HFF-Myc (cell line): Measurements from ENCODE around the gene RRAS2.
"Not testable (repeated sequence)": the region's sequence is repeated elsewhere in the genome, so short reads cannot be mapped to it uniquely, and the experiment has no call there.

Experiments
- DNase-seq: peaks from one replicate; pipeline ENCODE4 v3.0.0-alpha.2; 2011; ENCODE audit warnings: low read depth; ENCODE audit errors: extremely low read depth
- H3K4me3 ChIP-seq: replicated peaks from 2 replicates; pipeline ENCODE4 v1.5.1; 2011; ENCODE audit warnings: low read depth, mild to moderate bottlenecking, control low read depth, low read length
- CTCF ChIP-seq: IDR thresholded peaks from 2 replicates; pipeline ENCODE4 v1.5.1; 2012; ENCODE audit warnings: mild to moderate bottlenecking, low read depth, low read length, control low read depth; ENCODE audit errors: missing control alignments

The RRAS2 gene

GRCh38 chr11:14360976-14361375 is 2.0 kb upstream of the RRAS2 start:
- H3K4me3 ChIP-seq, result no peak overlapping the region
- TF ChIP-seq CTCF, result no peak
- DNase-seq, result no peak

GRCh38 chr11:14359501-14360031 is 583 bp upstream of the RRAS2 start:
- no peak for DNase-seq
- TF ChIP-seq CTCF, result no peak
- H3K4me3 ChIP-seq, result peak overlapping the region; percentile 60

- no peak for DNase-seq
- peak overlapping the region; percentile 60 for H3K4me3 ChIP-seq
- no peak for TF ChIP-seq CTCF
Observed at GRCh38 chr11:14357881-14358728, 878 bp downstream of the RRAS2 start.

- DNase-seq, result no peak
- TF ChIP-seq CTCF, result no peak
- no peak overlapping the region for H3K4me3 ChIP-seq
Observed at GRCh38 chr11:14356342-14356741, 2.6 kb downstream of the RRAS2 start.

- DNase-seq, H3K4me3 ChIP-seq: not testable (repeated sequence)
Observed at GRCh38 chr11:14354604-14355003, 4.4 kb downstream of the RRAS2 start.

- no peak overlapping the region for H3K4me3 ChIP-seq
- no peak for DNase-seq
- TF ChIP-seq CTCF, result no peak
Observed at GRCh38 chr11:14350716-14351238, 8.2 kb downstream of the RRAS2 start.

GRCh38 chr11:14350215-14350614 is 8.8 kb downstream of the RRAS2 start:
- no peak for TF ChIP-seq CTCF
- DNase-seq, result no peak
- no peak overlapping the region for H3K4me3 ChIP-seq
